Rectal smooth muscle tissue (tissue), 1 donor: Measurements from ENCODE around the gene CEMIP.

Experiments
- H3K27ac ChIP-seq: one replicate; pipeline ENCODE4 v1.7.0; 2013; ENCODE audit warnings: low read depth, low read length, inconsistent platforms
- H3K27me3 ChIP-seq: one replicate; pipeline ENCODE4 v1.7.0; 2013; ENCODE audit warnings: low read length; ENCODE audit not compliant: control insufficient read depth, insufficient read depth
- H3K36me3 ChIP-seq: one replicate; pipeline ENCODE4 v1.7.0; 2013; ENCODE audit warnings: low read length; ENCODE audit not compliant: control insufficient read depth, insufficient read depth
- H3K4me1 ChIP-seq: one replicate; pipeline ENCODE4 v1.7.0; 2013; ENCODE audit warnings: low read length; ENCODE audit not compliant: control insufficient read depth, insufficient read depth
- H3K4me3 ChIP-seq: one replicate; pipeline ENCODE4 v1.7.0; 2013; ENCODE audit warnings: low read length
- H3K9ac ChIP-seq: one replicate; pipeline ENCODE4 v1.7.0; 2013; ENCODE audit warnings: low read length

Gene CEMIP

GRCh38 chr15:80937718-80938117 is 158.5 kb downstream of the CEMIP start:
- H3K36me3 ChIP-seq: peaks cover 4% of the 10 kb centered on the region

GRCh38 chr15:80939216-80939615 is 160.0 kb downstream of the CEMIP start:
- Histone ChIP-seq H3K4me3 (no peak overlapping the region), H3K36me3 (peaks cover 6% of the 10 kb centered on the region), H3K9ac (no peak overlapping the region), H3K4me1 (peaks cover 32% of the 10 kb centered on the region), H3K27ac (no peak overlapping the region), H3K27me3 (no peaks in the 10 kb centered on the region)

More at GRCh38 chr15:80937718-80938117, 158.5 kb downstream of the CEMIP start:
- Histone ChIP-seq H3K4me1 (peaks cover 30% of the 10 kb centered on the region), H3K27ac (no peak overlapping the region), H3K9ac (no peak overlapping the region), H3K27me3 (no peaks in the 10 kb centered on the region), H3K4me3 (no peak overlapping the region)

- no peak overlapping the region for H3K9ac ChIP-seq
- no peak overlapping the region for H3K4me3 ChIP-seq
- peaks cover 26% of the 10 kb centered on the region for H3K4me1 ChIP-seq
- H3K27ac ChIP-seq: peak overlapping the region; percentile 43
- no peaks in the 10 kb centered on the region for H3K27me3 ChIP-seq
- peaks cover 6% of the 10 kb centered on the region for H3K36me3 ChIP-seq
These were observed 161.2 kb downstream of the CEMIP start for GRCh38 chr15:80940331-80940730.

- Histone ChIP-seq H3K4me3 (no peak overlapping the region), H3K27me3 (no peaks in the 10 kb centered on the region), H3K27ac (peak overlapping the region; percentile 43), H3K4me1 (peaks cover 26% of the 10 kb centered on the region), H3K9ac (no peak overlapping the region), H3K36me3 (peaks cover 6% of the 10 kb centered on the region)
These were observed 161.7 kb downstream of the CEMIP start for GRCh38 chr15:80940851-80941250.

GRCh38 chr15:80942266-80942665 is 163.1 kb downstream of the CEMIP start:
- no peak overlapping the region for H3K9ac ChIP-seq
- peaks cover 9% of the 10 kb centered on the region for H3K36me3 ChIP-seq
- no peak overlapping the region for H3K4me3 ChIP-seq
- H3K27me3 ChIP-seq: no peaks in the 10 kb centered on the region
- peaks cover 17% of the 10 kb centered on the region for H3K4me1 ChIP-seq
- no peak overlapping the region for H3K27ac ChIP-seq

- H3K36me3 ChIP-seq: peaks cover 13% of the 10 kb centered on the region
These were observed 163.8 kb downstream of the CEMIP start for GRCh38 chr15:80942746-80943565.

GRCh38 chr15:80944818-80945217 is 165.6 kb downstream of the CEMIP start:
- H3K4me1 ChIP-seq: peaks cover 17% of the 10 kb centered on the region
- no peak overlapping the region for H3K27ac ChIP-seq
- H3K4me3 ChIP-seq: no peak overlapping the region
- no peak overlapping the region for H3K9ac ChIP-seq
- no peaks in the 10 kb centered on the region for H3K27me3 ChIP-seq
- peaks cover 13% of the 10 kb centered on the region for H3K36me3 ChIP-seq

More at GRCh38 chr15:80942746-80943565, 163.8 kb downstream of the CEMIP start:
- peaks cover 17% of the 10 kb centered on the region for H3K4me1 ChIP-seq
- no peak overlapping the region for H3K4me3 ChIP-seq
- H3K9ac ChIP-seq: no peak overlapping the region
- no peaks in the 10 kb centered on the region for H3K27me3 ChIP-seq
- peak overlapping the region; percentile 21 for H3K27ac ChIP-seq

GRCh38 chr15:80945605-80946004 is 166.4 kb downstream of the CEMIP start:
- H3K9ac ChIP-seq: no peak overlapping the region
- H3K27me3 ChIP-seq: no peaks in the 10 kb centered on the region
- peaks cover 13% of the 10 kb centered on the region for H3K36me3 ChIP-seq
- no peak overlapping the region for H3K4me3 ChIP-seq
- peaks cover 11% of the 10 kb centered on the region for H3K4me1 ChIP-seq
- H3K27ac ChIP-seq: no peak overlapping the region

GRCh38 chr15:80946576-80946975 is 167.4 kb downstream of the CEMIP start:
- Histone ChIP-seq H3K4me3 (no peak overlapping the region), H3K4me1 (peaks cover 11% of the 10 kb centered on the region), H3K27ac (no peak overlapping the region), H3K9ac (no peak overlapping the region), H3K27me3 (no peaks in the 10 kb centered on the region), H3K36me3 (peaks cover 13% of the 10 kb centered on the region)

GRCh38 chr15:80948651-80949292 is 169.6 kb downstream of the CEMIP start:
- H3K36me3 ChIP-seq: peaks cover 9% of the 10 kb centered on the region
- no peak overlapping the region for H3K9ac ChIP-seq
- H3K4me3 ChIP-seq: no peak overlapping the region
- peaks cover under 1% of the 10 kb centered on the region for H3K4me1 ChIP-seq
- H3K27me3 ChIP-seq: no peaks in the 10 kb centered on the region
- no peak overlapping the region for H3K27ac ChIP-seq

- no peaks in the 10 kb centered on the region for H3K4me1 ChIP-seq
- H3K36me3 ChIP-seq: peaks cover 9% of the 10 kb centered on the region
- no peaks in the 10 kb centered on the region for H3K27me3 ChIP-seq
- no peak overlapping the region for H3K4me3 ChIP-seq
- H3K9ac ChIP-seq: no peak overlapping the region
- H3K27ac ChIP-seq: no peak overlapping the region
These were observed 170.6 kb downstream of the CEMIP start for GRCh38 chr15:80949756-80950155.

- peaks cover 9% of the 10 kb centered on the region for H3K36me3 ChIP-seq
- H3K27me3 ChIP-seq: no peaks in the 10 kb centered on the region
- H3K9ac ChIP-seq: no peak overlapping the region
- H3K4me3 ChIP-seq: no peak overlapping the region
- H3K4me1 ChIP-seq: no peaks in the 10 kb centered on the region
- no peak overlapping the region for H3K27ac ChIP-seq
These were observed 171.3 kb downstream of the CEMIP start for GRCh38 chr15:80950291-80951078.
